Measurements from ENCODE around the gene TSPO. TPM values are rescaled to one million over a fixed set of nuclear protein-coding genes. Genes with fewer than 3 reads are reported as not detected.

The TSPO gene
- total and polyA plus RNA-seq, 2 experiments from 2014 or later: 34.6 to 44.7 TPM

- Mint-ChIP-seq H3K9me3 (no peaks in the 10 kb centered on the region), H3K27me3 (ENCODE audit: insufficient read depth, low read depth, poor library complexity) (peaks cover 3% of the 10 kb centered on the region), H3K4me3 (no peak overlapping the region), H3K36me3 (ENCODE audit: low read depth) (peaks cover 34% of the 10 kb centered on the region; the same call in 2 of the 3 replicates), H3K4me1 (peaks cover 8% of the 10 kb centered on the region; the same call in 2 of the 3 replicates), H3K27ac (no peak overlapping the region)
- Histone ChIP-seq H2AFZ (no peak overlapping the region), H3F3A (replicated peaks; ENCODE audit: low read depth) (no peaks in the 10 kb centered on the region), H3K4me2 (no peak overlapping the region), H3K4me1 (ENCODE audit: insufficient read depth) (no peaks in the 10 kb centered on the region; the same call in 1 of the 2 replicates), H3K27ac (ENCODE audit: low read depth) (no peak overlapping the region), H3K4me3 (no peak overlapping the region), H3K79me2 (replicated peaks; ENCODE audit: insufficient read depth) (no peaks in the 10 kb centered on the region), H3K9me2 (ENCODE audit: insufficient read depth) (no peaks in the 10 kb centered on the region), H3K27me3 (ENCODE audit: insufficient read depth) (no peaks in the 10 kb centered on the region), H4K20me1 (replicated peaks; ENCODE audit: insufficient read depth) (0 out of 2 replicates have a peak, but pooled peaks cover 10% of the 10 kb centered on the region), H3K36me3 (ENCODE audit: insufficient read depth) (peaks cover 4% of the 10 kb centered on the region; the same call in 1 of the 2 replicates)
- DNase-seq (ENCODE audit: low spot score): no peak
- TF ChIP-seq, protein P1, sequence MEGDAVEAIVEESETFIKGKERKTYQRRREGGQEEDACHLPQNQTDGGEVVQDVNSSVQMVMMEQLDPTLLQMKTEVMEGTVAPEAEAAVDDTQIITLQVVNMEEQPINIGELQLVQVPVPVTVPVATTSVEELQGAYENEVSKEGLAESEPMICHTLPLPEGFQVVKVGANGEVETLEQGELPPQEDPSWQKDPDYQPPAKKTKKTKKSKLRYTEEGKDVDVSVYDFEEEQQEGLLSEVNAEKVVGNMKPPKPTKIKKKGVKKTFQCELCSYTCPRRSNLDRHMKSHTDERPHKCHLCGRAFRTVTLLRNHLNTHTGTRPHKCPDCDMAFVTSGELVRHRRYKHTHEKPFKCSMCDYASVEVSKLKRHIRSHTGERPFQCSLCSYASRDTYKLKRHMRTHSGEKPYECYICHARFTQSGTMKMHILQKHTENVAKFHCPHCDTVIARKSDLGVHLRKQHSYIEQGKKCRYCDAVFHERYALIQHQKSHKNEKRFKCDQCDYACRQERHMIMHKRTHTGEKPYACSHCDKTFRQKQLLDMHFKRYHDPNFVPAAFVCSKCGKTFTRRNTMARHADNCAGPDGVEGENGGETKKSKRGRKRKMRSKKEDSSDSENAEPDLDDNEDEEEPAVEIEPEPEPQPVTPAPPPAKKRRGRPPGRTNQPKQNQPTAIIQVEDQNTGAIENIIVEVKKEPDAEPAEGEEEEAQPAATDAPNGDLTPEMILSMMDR (conservative IDR thresholded peaks at IDR 0.05; ENCODE audit: low read depth in 2 of 2): no peak
- TF ChIP-seq POLR2AphosphoS5 (IDR thresholded peaks at IDR 0.05; ENCODE audit: low read depth): no peak
- no peak for TF ChIP-seq ZNF331 (CRISPR knock-in tag; IDR thresholded peaks at IDR 0.05; ENCODE audit: low read depth)
- TF ChIP-seq NANOG (IDR thresholded peaks at IDR 0.05; ENCODE audit: borderline replicate concordance): no peak
- TF ChIP-seq EZH2 (IDR thresholded peaks at IDR 0.05; ENCODE audit: low read depth, unreplicated experiment): no peak
- TF ChIP-seq ZNF462 (CRISPR knock-in tag; IDR thresholded peaks at IDR 0.05): no peak
- TF ChIP-seq EZH2phosphoT487 (IDR thresholded peaks at IDR 0.05; ENCODE audit: unreplicated experiment): no peak
- ATAC-seq: no peak
Observed at GRCh38 chr22:43131773-43132501, 19.4 kb upstream of the TSPO start.
